ENCODE data around the gene CEBPG.

Gene CEBPG

GRCh38 chr19:33384983-33385382 lies 11.5 kb downstream of the CEBPG start:
- no peaks in the 10 kb centered on the region for H3K9me3 Mint-ChIP-seq
- no peak overlapping the region for H3K27ac Mint-ChIP-seq
- peaks cover 22% of the 10 kb centered on the region for H3K36me3 Mint-ChIP-seq (ENCODE audit: low read depth)
- H3K4me1 Mint-ChIP-seq (ENCODE audit: low read depth) = peaks cover 9% of the 10 kb centered on the region
- no peaks in the 10 kb centered on the region for H3K27me3 Mint-ChIP-seq
- H3K4me3 Mint-ChIP-seq = no peak overlapping the region

- Mint-ChIP-seq H3K4me3 (no peak overlapping the region), H3K36me3 (ENCODE audit: low read depth) (peaks cover 16% of the 10 kb centered on the region), H3K27ac (no peak overlapping the region), H3K4me1 (ENCODE audit: low read depth) (peaks cover 7% of the 10 kb centered on the region), H3K9me3 (no peaks in the 10 kb centered on the region), H3K27me3 (no peaks in the 10 kb centered on the region)
Observed at GRCh38 chr19:33385956-33386355, 12.4 kb downstream of the CEBPG start.

GRCh38 chr19:33386361-33386858 lies 12.9 kb downstream of the CEBPG start:
- Mint-ChIP-seq H3K4me1 (ENCODE audit: low read depth) (peaks cover 4% of the 10 kb centered on the region), H3K27me3 (no peaks in the 10 kb centered on the region), H3K9me3 (no peaks in the 10 kb centered on the region), H3K4me3 (no peak overlapping the region), H3K36me3 (ENCODE audit: low read depth) (peaks cover 13% of the 10 kb centered on the region), H3K27ac (no peak overlapping the region)

GRCh38 chr19:33387351-33388230 lies 14.1 kb downstream of the CEBPG start:
- Mint-ChIP-seq H3K27me3 (no peaks in the 10 kb centered on the region), H3K4me3 (no peak overlapping the region), H3K36me3 (ENCODE audit: low read depth) (peaks cover 5% of the 10 kb centered on the region), H3K27ac (no peak overlapping the region), H3K9me3 (no peaks in the 10 kb centered on the region), H3K4me1 (ENCODE audit: low read depth) (peaks cover 4% of the 10 kb centered on the region)

- Mint-ChIP-seq H3K4me1 (ENCODE audit: low read depth) (peaks cover 4% of the 10 kb centered on the region), H3K27ac (no peak overlapping the region), H3K36me3 (ENCODE audit: low read depth) (peaks cover 5% of the 10 kb centered on the region), H3K27me3 (no peaks in the 10 kb centered on the region), H3K9me3 (no peaks in the 10 kb centered on the region), H3K4me3 (no peak overlapping the region)
Observed at GRCh38 chr19:33388231-33388724, 14.8 kb downstream of the CEBPG start.

GRCh38 chr19:33388725-33389420 lies 15.4 kb downstream of the CEBPG start:
- no peaks in the 10 kb centered on the region for H3K9me3 Mint-ChIP-seq
- H3K27me3 Mint-ChIP-seq = no peaks in the 10 kb centered on the region
- peaks cover 3% of the 10 kb centered on the region for H3K36me3 Mint-ChIP-seq (ENCODE audit: low read depth)
- no peak overlapping the region for H3K27ac Mint-ChIP-seq
- H3K4me3 Mint-ChIP-seq = no peak overlapping the region
- peaks cover 4% of the 10 kb centered on the region for H3K4me1 Mint-ChIP-seq (ENCODE audit: low read depth)

- Mint-ChIP-seq H3K27ac (no peak overlapping the region), H3K4me3 (no peak overlapping the region), H3K9me3 (no peaks in the 10 kb centered on the region), H3K4me1 (ENCODE audit: low read depth) (no peaks in the 10 kb centered on the region), H3K27me3 (no peaks in the 10 kb centered on the region), H3K36me3 (ENCODE audit: low read depth) (no peaks in the 10 kb centered on the region)
Observed at GRCh38 chr19:33389421-33390100, 16.1 kb downstream of the CEBPG start.

- Mint-ChIP-seq H3K4me3 (no peak overlapping the region), H3K4me1 (ENCODE audit: low read depth) (no peaks in the 10 kb centered on the region), H3K9me3 (no peaks in the 10 kb centered on the region), H3K27me3 (no peaks in the 10 kb centered on the region), H3K27ac (no peak overlapping the region), H3K36me3 (ENCODE audit: low read depth) (no peaks in the 10 kb centered on the region)
Observed at GRCh38 chr19:33390101-33390907, 16.8 kb downstream of the CEBPG start.

GRCh38 chr19:33390908-33391630 lies 17.6 kb downstream of the CEBPG start:
- H3K9me3 Mint-ChIP-seq = no peaks in the 10 kb centered on the region
- H3K4me1 Mint-ChIP-seq (ENCODE audit: low read depth) = no peaks in the 10 kb centered on the region
- H3K27ac Mint-ChIP-seq = no peak overlapping the region
- no peaks in the 10 kb centered on the region for H3K27me3 Mint-ChIP-seq
- no peaks in the 10 kb centered on the region for H3K36me3 Mint-ChIP-seq (ENCODE audit: low read depth)
- H3K4me3 Mint-ChIP-seq = no peak overlapping the region

GRCh38 chr19:33391631-33392249 lies 18.2 kb downstream of the CEBPG start:
- Mint-ChIP-seq H3K9me3 (no peaks in the 10 kb centered on the region), H3K27me3 (no peaks in the 10 kb centered on the region), H3K36me3 (ENCODE audit: low read depth) (no peaks in the 10 kb centered on the region), H3K4me1 (ENCODE audit: low read depth) (no peaks in the 10 kb centered on the region), H3K4me3 (no peak overlapping the region), H3K27ac (no peak overlapping the region)

GRCh38 chr19:33392341-33393285 lies 19.1 kb downstream of the CEBPG start:
- Mint-ChIP-seq H3K4me1 (ENCODE audit: low read depth) (no peaks in the 10 kb centered on the region), H3K36me3 (ENCODE audit: low read depth) (no peaks in the 10 kb centered on the region)

GRCh38 chr19:33393286-33394005 lies 19.9 kb downstream of the CEBPG start:
- no peak overlapping the region for H3K27ac Mint-ChIP-seq
- no peaks in the 10 kb centered on the region for H3K36me3 Mint-ChIP-seq (ENCODE audit: low read depth)
- no peaks in the 10 kb centered on the region for H3K4me1 Mint-ChIP-seq (ENCODE audit: low read depth)
- no peaks in the 10 kb centered on the region for H3K27me3 Mint-ChIP-seq
- no peak overlapping the region for H3K4me3 Mint-ChIP-seq
- H3K9me3 Mint-ChIP-seq = no peaks in the 10 kb centered on the region

More at GRCh38 chr19:33392341-33393285, 19.1 kb downstream of the CEBPG start:
- no peak overlapping the region for H3K27ac Mint-ChIP-seq
- no peaks in the 10 kb centered on the region for H3K27me3 Mint-ChIP-seq
- no peaks in the 10 kb centered on the region for H3K9me3 Mint-ChIP-seq
- no peak overlapping the region for H3K4me3 Mint-ChIP-seq
